ENCODE measurements around the gene TEX36. TPM values are rescaled to one million over a fixed set of nuclear protein-coding genes. Genes with fewer than 3 reads are reported as not detected.

TEX36 gene
- total and polyA plus RNA-seq, 2 donors (not counting 1 experiment from before 2014, with no cell fraction given): not detected

GRCh38 chr10:125708971-125709503, 26.1 kb upstream of the TEX36 start:
- no peaks in the 10 kb centered on the region for H3K36me3 ChIP-seq (replicated peaks in 1 of 2; ENCODE audit: control extremely low read depth in 1 of 2, control insufficient read depth in 1 of 2, extremely low read depth in 1 of 2, insufficient read depth in 2 of 2, low read length in 1 of 2)
- no peak overlapping the region for H3K4me3 Mint-ChIP-seq
- no peaks in the 10 kb centered on the region for H4K20me1 ChIP-seq (ENCODE audit: control insufficient read depth, insufficient read depth, low read length, poor library complexity, severe bottlenecking)
- no peak overlapping the region for H2AFZ ChIP-seq (ENCODE audit: insufficient read depth, low read depth, low read length, poor library complexity, severe bottlenecking)
- TF ChIP-seq EZH2 (IDR thresholded peaks at IDR 0.05; ENCODE audit: borderline replicate concordance, insufficient read depth, low read depth, low read length, poor library complexity, severe bottlenecking): no peak
- TF ChIP-seq, protein P1, sequence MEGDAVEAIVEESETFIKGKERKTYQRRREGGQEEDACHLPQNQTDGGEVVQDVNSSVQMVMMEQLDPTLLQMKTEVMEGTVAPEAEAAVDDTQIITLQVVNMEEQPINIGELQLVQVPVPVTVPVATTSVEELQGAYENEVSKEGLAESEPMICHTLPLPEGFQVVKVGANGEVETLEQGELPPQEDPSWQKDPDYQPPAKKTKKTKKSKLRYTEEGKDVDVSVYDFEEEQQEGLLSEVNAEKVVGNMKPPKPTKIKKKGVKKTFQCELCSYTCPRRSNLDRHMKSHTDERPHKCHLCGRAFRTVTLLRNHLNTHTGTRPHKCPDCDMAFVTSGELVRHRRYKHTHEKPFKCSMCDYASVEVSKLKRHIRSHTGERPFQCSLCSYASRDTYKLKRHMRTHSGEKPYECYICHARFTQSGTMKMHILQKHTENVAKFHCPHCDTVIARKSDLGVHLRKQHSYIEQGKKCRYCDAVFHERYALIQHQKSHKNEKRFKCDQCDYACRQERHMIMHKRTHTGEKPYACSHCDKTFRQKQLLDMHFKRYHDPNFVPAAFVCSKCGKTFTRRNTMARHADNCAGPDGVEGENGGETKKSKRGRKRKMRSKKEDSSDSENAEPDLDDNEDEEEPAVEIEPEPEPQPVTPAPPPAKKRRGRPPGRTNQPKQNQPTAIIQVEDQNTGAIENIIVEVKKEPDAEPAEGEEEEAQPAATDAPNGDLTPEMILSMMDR (IDR thresholded peaks at IDR 0.05): no peak
- no peaks in the 10 kb centered on the region for H3K4me1 Mint-ChIP-seq
- no peak overlapping the region for H3K9ac ChIP-seq (ENCODE audit: low read length)
- H3K9me3 ChIP-seq (ENCODE audit: control extremely low read depth in 1 of 3, control insufficient read depth in 2 of 3, insufficient read depth in 1 of 3, low read length in 2 of 3): peaks cover 7 to 26% (median 21%) of the 10 kb centered on the region in 3 donors
- H3K27ac Mint-ChIP-seq: no peak overlapping the region
- WGBS (ENCODE audit: insufficient coverage): 82% methylated on average over 3 of the region's 5 CpGs
- H3K4me1 ChIP-seq (ENCODE audit: control insufficient read depth in 2 of 2, insufficient read depth in 2 of 2, low read length in 2 of 2): no peaks in the 10 kb centered on the region
- no peaks in the 10 kb centered on the region for H3K79me2 ChIP-seq (ENCODE audit: control insufficient read depth, insufficient read depth, low read length)
- DNase-seq (no peak), ATAC-seq (ENCODE audit: low read depth) (no peak)
- intact Hi-C loops (cut with micrococcal nuclease): no loop called here
- no peak overlapping the region for H3K4me2 ChIP-seq (replicated peaks; ENCODE audit: low read depth, low read length, poor library complexity, severe bottlenecking)
- peaks cover 9% of the 10 kb centered on the region for H3K9me3 Mint-ChIP-seq (ENCODE audit: insufficient read depth)
- POLR2A ChIA-PET: no interaction called here
- H3K27me3 Mint-ChIP-seq: peaks cover 10% of the 10 kb centered on the region
- H3K27ac ChIP-seq (ENCODE audit: low read length in 2 of 2): no peak overlapping the region
- peaks cover 0 to 3% (median 0%) of the 10 kb centered on the region in 4 experiments for H3K27me3 ChIP-seq (replicated peaks in 1 of 4; ENCODE audit: control extremely low read depth in 1 of 4, control insufficient read depth in 3 of 4, insufficient read depth in 4 of 4, low read length in 3 of 4)
- CTCF ChIA-PET: no interaction called here
- H3K4me3 ChIP-seq (ENCODE audit: control extremely low read depth in 1 of 5, extremely low read depth in 1 of 5, insufficient read depth in 1 of 5, low read depth in 2 of 5, low read length in 4 of 5): no peak overlapping the region

- 87% methylated on average over 4 of the region's 6 CpGs for WGBS (ENCODE audit: insufficient coverage)
Measured at GRCh38 chr10:125707541-125708468, 24.8 kb upstream of the TEX36 start.

More at GRCh38 chr10:125707541-125708468, 24.8 kb upstream of the TEX36 start:
- Histone ChIP-seq H3K27ac (ENCODE audit: low read length in 2 of 2) (no peak overlapping the region), H3K9me3 (ENCODE audit: control extremely low read depth in 1 of 3, control insufficient read depth in 2 of 3, insufficient read depth in 1 of 3, low read length in 2 of 3) (peaks cover 5 to 18% (median 15%) of the 10 kb centered on the region in 3 donors), H3K4me3 (ENCODE audit: control extremely low read depth in 1 of 5, extremely low read depth in 1 of 5, insufficient read depth in 1 of 5, low read depth in 2 of 5, low read length in 4 of 5) (no peak overlapping the region), H3K27me3 (replicated peaks in 1 of 4; ENCODE audit: control extremely low read depth in 1 of 4, control insufficient read depth in 3 of 4, insufficient read depth in 4 of 4, low read length in 3 of 4) (peaks cover 0 to 3% (median 0%) of the 10 kb centered on the region in 4 experiments), H3K36me3 (replicated peaks in 1 of 2; ENCODE audit: control extremely low read depth in 1 of 2, control insufficient read depth in 1 of 2, extremely low read depth in 1 of 2, insufficient read depth in 2 of 2, low read length in 1 of 2) (no peaks in the 10 kb centered on the region), H3K9ac (ENCODE audit: low read length) (no peak overlapping the region), H3K4me2 (replicated peaks; ENCODE audit: low read depth, low read length, poor library complexity, severe bottlenecking) (no peak overlapping the region), H2AFZ (ENCODE audit: insufficient read depth, low read depth, low read length, poor library complexity, severe bottlenecking) (no peak overlapping the region), H3K4me1 (ENCODE audit: control insufficient read depth in 2 of 2, insufficient read depth in 2 of 2, low read length in 2 of 2) (no peaks in the 10 kb centered on the region), H4K20me1 (ENCODE audit: control insufficient read depth, insufficient read depth, low read length, poor library complexity, severe bottlenecking) (no peaks in the 10 kb centered on the region), H3K79me2 (ENCODE audit: control insufficient read depth, insufficient read depth, low read length) (no peaks in the 10 kb centered on the region)
- ATAC-seq (ENCODE audit: low read depth): no peak
- Mint-ChIP-seq H3K27ac (no peak overlapping the region), H3K9me3 (ENCODE audit: insufficient read depth) (peaks cover 5% of the 10 kb centered on the region), H3K4me3 (no peak overlapping the region), H3K4me1 (no peaks in the 10 kb centered on the region), H3K27me3 (peaks cover 5% of the 10 kb centered on the region)
- intact Hi-C loops (cut with micrococcal nuclease): no loop called here
- DNase-seq: no peak
- POLR2A ChIA-PET: no interaction called here
- CTCF ChIA-PET: no interaction called here
- TF ChIP-seq, protein P1 (IDR thresholded peaks at IDR 0.05): no peak
- no peak for TF ChIP-seq EZH2 (IDR thresholded peaks at IDR 0.05; ENCODE audit: borderline replicate concordance, insufficient read depth, low read depth, low read length, poor library complexity, severe bottlenecking)
